NCI-H2196 treated with DMSO at 0.1 percent for 48 hours (cell line): Measurements from ENCODE around the gene MUSK.

Source experiments
- DNase-seq: peaks from one replicate; lab custom pipeline; 2025; ENCODE audit not compliant: unreplicated experiment; lab: John Stamatoyannopoulos, UW

MUSK gene

DNA sequence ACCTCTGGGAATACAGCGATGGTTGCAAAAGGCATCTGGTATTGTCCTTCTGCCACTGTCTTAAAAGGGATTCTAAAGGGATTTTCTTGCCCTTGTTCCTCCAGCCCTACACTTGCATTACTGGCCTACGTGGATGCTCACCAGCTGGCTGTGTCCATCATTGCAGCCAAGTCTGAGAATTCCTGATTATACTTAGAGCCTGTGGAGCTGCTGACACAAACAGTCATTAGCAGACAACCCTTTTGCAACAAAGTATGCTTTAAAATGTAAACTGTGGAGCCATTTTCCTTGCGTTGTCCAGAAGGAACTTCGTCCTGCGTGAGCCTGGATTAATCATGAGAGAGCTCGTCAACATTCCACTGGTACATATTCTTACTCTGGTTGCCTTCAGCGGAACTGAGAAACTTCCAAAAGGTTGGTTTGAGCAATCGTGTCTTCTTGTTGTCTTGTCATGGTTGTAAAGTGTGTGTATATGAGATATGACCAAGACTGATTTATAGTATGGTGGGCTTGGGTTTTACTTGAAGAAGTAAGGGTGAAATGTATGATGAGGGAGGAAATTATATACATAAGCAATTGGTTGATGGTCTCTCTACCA, at the start of gene MUSK:
MUSK (plus strand) TSS at position 222 of the 598 bp plus-strand sequence; CDS start at position 336, 114 bp downstream.
- no peak for DNase-seq

DNA sequence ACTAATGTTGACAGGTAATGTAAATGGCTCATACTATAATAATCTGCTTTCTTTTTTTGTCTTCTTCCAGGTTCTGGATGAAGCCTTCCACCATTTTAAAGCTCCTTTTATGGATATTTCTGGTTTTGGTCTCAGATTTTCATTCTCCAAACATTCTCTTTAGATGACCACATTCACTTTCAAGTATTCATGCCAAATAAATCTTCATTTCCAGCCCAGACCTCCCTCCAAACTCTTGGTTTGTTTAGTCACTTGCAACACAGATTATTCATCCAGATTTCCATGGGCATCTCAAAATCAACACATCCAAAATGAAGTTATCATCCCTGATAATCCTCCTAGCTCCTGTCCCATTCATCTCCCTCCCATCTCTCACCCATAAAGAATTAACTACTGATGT, 48.8 kb upstream of the MUSK start:
- DNase-seq: no peak

DNA sequence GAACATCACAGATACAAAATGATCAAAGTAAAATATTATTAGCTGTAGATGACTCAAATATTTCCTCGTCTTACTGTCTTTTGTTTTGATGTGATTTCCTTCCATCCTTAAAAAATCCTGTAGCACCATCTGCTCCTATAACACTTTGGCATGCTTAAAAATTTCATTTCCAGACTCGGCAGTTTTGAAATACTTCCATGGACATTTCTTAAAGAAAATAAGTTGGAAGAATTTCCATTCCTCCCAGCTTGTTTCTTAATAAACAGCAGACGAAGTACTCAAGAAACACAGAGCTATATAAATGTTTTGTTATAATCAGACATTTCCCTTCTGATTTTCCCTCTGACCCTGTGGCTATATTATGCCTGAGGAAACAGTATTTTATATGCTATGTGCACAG, 47.9 kb upstream of the MUSK start:
- DNase-seq: no peak

- DNase-seq: no peak
These were observed 46.2 kb upstream of the MUSK start for GRCh38 chr9:110622368-110622767.

DNA sequence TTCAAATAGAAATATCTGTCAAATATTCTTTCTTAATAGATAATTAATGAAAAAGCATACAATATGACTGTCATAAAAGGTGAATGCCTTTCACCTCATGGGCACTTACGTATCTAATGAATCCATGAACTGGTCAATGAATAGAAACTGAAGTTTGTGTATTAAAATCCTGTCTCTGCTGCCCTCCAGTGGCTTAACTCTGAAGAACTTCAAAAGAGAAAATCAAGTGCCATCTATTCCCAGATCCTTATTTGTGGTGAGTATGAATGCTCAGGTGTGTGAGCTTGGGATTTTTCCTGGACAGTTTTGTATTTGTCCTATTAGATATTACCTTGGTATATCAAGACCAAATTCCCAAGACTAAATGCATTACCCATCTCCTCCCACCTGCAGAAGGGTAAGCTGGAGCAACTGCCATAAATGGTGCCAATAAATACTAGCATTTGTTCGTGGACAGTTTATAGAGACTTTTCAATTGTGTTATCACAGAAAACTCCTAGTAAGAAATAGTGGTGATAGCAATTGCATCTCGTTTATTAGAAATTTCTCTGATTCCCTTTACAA, 45.0 kb upstream of the MUSK start:
- DNase-seq: peak; percentile 34

- DNase-seq: no peak
These were observed 42.3 kb upstream of the MUSK start for GRCh38 chr9:110626101-110626829.

GRCh38 chr9:110635589-110635988, 33.0 kb upstream of the MUSK start:
- DNase-seq: no peak

GRCh38 chr9:110638381-110638954, 30.1 kb upstream of the MUSK start:
- no peak for DNase-seq

GRCh38 chr9:110640736-110641135, 27.9 kb upstream of the MUSK start:
- no peak for DNase-seq

GRCh38 chr9:110641293-110641692, 27.3 kb upstream of the MUSK start:
- DNase-seq: no peak

GRCh38 chr9:110648696-110649095, 19.9 kb upstream of the MUSK start:
- DNase-seq: no peak

GRCh38 chr9:110650261-110650660, 18.3 kb upstream of the MUSK start:
- no peak for DNase-seq

DNA sequence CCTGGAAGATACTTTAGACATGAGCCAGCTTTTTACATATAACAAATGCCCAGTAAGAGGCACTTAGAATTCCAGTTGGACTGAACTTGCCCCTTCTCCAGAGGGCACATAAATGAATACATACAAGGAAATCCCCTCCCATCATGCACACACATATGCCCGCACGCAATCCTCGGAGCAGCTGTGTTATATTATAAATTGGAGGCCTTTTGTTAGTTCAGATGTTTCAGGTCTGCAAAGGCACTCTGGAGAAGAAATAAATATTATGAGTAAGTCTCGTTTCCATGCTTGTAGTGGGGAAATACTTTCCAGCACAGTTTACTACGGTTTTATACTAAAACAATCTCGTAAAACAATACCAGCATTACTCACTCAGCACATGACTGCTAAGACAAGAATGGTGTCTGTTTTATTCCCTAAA, 17.6 kb upstream of the MUSK start:
- DNase-seq: no peak

- DNase-seq: no peak
These were observed 12.6 kb upstream of the MUSK start for GRCh38 chr9:110655754-110656641.

- no peak for DNase-seq
These were observed 8.6 kb upstream of the MUSK start for GRCh38 chr9:110659891-110660541.

GRCh38 chr9:110669433-110669832, 842 bp downstream of the MUSK start:
- DNase-seq: no peak

- DNase-seq: no peak
These were observed 3.3 kb downstream of the MUSK start for GRCh38 chr9:110671849-110672248.

DNA sequence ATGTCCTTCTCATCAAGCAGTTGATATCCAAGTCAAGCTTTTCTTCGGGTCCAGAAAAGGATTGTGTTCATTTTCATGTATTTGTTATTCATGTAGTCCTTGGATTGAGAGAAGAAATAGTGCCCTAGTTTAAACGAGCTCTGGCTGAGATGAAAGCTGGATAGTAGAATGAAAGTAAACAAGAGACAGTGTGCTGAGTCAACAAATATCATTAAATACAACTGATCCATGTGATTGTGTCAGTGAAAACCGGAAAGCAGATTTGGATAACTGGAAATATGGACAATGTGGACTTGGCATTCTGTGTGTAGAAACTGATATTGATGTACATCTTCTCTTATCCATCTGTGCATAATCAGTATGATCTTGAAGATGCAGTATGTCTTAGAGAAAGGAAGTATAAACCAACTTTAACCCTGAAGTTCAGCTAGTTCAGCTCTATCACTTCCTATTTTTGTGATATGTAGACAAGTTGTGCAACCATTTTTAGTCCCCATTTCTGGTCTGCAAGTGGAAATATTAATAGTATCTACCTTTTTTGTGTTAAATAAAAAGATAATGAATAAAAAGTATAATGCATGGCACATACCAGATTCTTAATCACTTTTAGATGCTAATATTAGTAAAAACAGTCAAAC, 4.4 kb downstream of the MUSK start:
- DNase-seq: no peak

- DNase-seq: no peak
These were observed 18.9 kb downstream of the MUSK start for GRCh38 chr9:110687497-110687896.

GRCh38 chr9:110688329-110688728, 19.7 kb downstream of the MUSK start:
- DNase-seq: no peak
